Suprapubic skin (tissue), 4 donors: ENCODE measurements around the gene KRTAP5-11. TPM values are rescaled to one million over a fixed set of nuclear protein-coding genes. Genes with fewer than 3 reads are reported as not detected.
"Not testable (repeated sequence)": the region's sequence is repeated elsewhere in the genome, so short reads cannot be mapped to it uniquely, and the experiment has no call there.

Source experiments
- DNase-seq, 2 donors: peaks; one replicate each; pipeline ENCODE4 v3.0.0-alpha.2; 2019; ENCODE audit warnings: low spot score in 2 of 2
- H3K27ac ChIP-seq: fragments of 200-600 bp; sonication (generic); one replicate; pipeline ENCODE4 v1.5.1; 2019
- H3K27me3 ChIP-seq: fragments of 200-600 bp; sonication (generic); one replicate; pipeline ENCODE4 v1.5.1; 2019
- H3K36me3 ChIP-seq: fragments of 200-600 bp; sonication (generic); one replicate; pipeline ENCODE4 v1.5.1; 2019
- H3K4me1 ChIP-seq: fragments of 200-600 bp; sonication (generic); one replicate; pipeline ENCODE4 v1.5.1; 2019
- H3K4me3 ChIP-seq: fragments of 200-600 bp; sonication (generic); one replicate; pipeline ENCODE4 v1.5.1; 2019; ENCODE audit warnings: mild to moderate bottlenecking
- H3K9me3 ChIP-seq: fragments of 200-600 bp; sonication (generic); one replicate; pipeline ENCODE4 v1.5.1; 2019
- EP300 ChIP-seq: sonication (generic); formaldehyde crosslinking; IDR thresholded peaks from one replicate; pipeline ENCODE4 v1.6.1; 2017; ENCODE audit warnings: antibody characterized with exemption
- POLR2A ChIP-seq, 2 donors: fragments of 450-650 bp; IDR thresholded peaks; one replicate each; pipeline ENCODE4 v1.6.1; 2017; ENCODE audit warnings: antibody characterized with exemption in 2 of 2, mild to moderate bottlenecking in 2 of 2, moderate library complexity in 2 of 2
- POLR2AphosphoS5 ChIP-seq, 3 donors: sonication (generic); formaldehyde crosslinking; IDR thresholded peaks; one replicate each; pipeline ENCODE4 v1.6.1; 2017; ENCODE audit warnings: antibody characterized with exemption in 3 of 3
- WGBS: methylation state at CpG from one replicate; pipeline ENCODE4 v1.1.5; 2018; 5-methylcytosine and 5-hydroxymethylcytosine counted together
- total RNA-seq, 4 donors: library from RNA; depleted of rRNA; stranded (reverse); fragments of >200 nt; gene quantifications; one replicate each; pipeline ENCODE4 v1.1.0, GENCODE V29; 2016
- TF ChIP-seq, protein P1 (sequence below), 2 donors: fragments of 200-600 bp in 1 of 2; fragments of 450-650 bp in 1 of 2; sonication (generic) in 1 of 2; IDR thresholded peaks; one replicate each; pipeline ENCODE4 v1.5.1; 2016 to 2019; ENCODE audit warnings: antibody characterized with exemption in 2 of 2, mild to moderate bottlenecking in 1 of 2, moderate library complexity in 1 of 2

KRTAP5-11 gene
- total RNA-seq, 4 donors from 2014 or later: 0.68 to 7.3 (median 1.7) TPM; not detected in 1

GRCh38 chr11:71574418-71574817, 8.3 kb downstream of the KRTAP5-11 start:
- DNase-seq: no peak
- Histone ChIP-seq H3K9me3 (no peaks in the 10 kb centered on the region), H3K4me1 (no peaks in the 10 kb centered on the region), H3K27ac (no peak overlapping the region), H3K36me3 (no peaks in the 10 kb centered on the region), H3K4me3 (no peak overlapping the region), H3K27me3 (peaks cover 12% of the 10 kb centered on the region)
- TF ChIP-seq EP300: no peak
- no peak for TF ChIP-seq POLR2A (IDR thresholded peaks at IDR 0.05)
- TF ChIP-seq POLR2AphosphoS5 (IDR thresholded peaks at IDR 0.05): no peak
- WGBS: 89% methylated on average over 5 of the region's 5 CpGs

GRCh38 chr11:71572811-71573210, 9.9 kb downstream of the KRTAP5-11 start:
- no peak overlapping the region for H3K4me3 ChIP-seq
- no peak overlapping the region for H3K27ac ChIP-seq
- no peak for DNase-seq
- H3K4me1 ChIP-seq: peaks cover 5% of the 10 kb centered on the region
- no peaks in the 10 kb centered on the region for H3K36me3 ChIP-seq
- 77% methylated on average over 10 of the region's 11 CpGs for WGBS
- H3K9me3 ChIP-seq: no peaks in the 10 kb centered on the region
- peaks cover 6% of the 10 kb centered on the region for H3K27me3 ChIP-seq
- TF ChIP-seq, protein P1, sequence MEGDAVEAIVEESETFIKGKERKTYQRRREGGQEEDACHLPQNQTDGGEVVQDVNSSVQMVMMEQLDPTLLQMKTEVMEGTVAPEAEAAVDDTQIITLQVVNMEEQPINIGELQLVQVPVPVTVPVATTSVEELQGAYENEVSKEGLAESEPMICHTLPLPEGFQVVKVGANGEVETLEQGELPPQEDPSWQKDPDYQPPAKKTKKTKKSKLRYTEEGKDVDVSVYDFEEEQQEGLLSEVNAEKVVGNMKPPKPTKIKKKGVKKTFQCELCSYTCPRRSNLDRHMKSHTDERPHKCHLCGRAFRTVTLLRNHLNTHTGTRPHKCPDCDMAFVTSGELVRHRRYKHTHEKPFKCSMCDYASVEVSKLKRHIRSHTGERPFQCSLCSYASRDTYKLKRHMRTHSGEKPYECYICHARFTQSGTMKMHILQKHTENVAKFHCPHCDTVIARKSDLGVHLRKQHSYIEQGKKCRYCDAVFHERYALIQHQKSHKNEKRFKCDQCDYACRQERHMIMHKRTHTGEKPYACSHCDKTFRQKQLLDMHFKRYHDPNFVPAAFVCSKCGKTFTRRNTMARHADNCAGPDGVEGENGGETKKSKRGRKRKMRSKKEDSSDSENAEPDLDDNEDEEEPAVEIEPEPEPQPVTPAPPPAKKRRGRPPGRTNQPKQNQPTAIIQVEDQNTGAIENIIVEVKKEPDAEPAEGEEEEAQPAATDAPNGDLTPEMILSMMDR (IDR thresholded peaks at IDR 0.05): no peak
- TF ChIP-seq POLR2A (IDR thresholded peaks at IDR 0.05) (no peak), EP300 (no peak), POLR2AphosphoS5 (IDR thresholded peaks at IDR 0.05) (no peak)

DNA sequence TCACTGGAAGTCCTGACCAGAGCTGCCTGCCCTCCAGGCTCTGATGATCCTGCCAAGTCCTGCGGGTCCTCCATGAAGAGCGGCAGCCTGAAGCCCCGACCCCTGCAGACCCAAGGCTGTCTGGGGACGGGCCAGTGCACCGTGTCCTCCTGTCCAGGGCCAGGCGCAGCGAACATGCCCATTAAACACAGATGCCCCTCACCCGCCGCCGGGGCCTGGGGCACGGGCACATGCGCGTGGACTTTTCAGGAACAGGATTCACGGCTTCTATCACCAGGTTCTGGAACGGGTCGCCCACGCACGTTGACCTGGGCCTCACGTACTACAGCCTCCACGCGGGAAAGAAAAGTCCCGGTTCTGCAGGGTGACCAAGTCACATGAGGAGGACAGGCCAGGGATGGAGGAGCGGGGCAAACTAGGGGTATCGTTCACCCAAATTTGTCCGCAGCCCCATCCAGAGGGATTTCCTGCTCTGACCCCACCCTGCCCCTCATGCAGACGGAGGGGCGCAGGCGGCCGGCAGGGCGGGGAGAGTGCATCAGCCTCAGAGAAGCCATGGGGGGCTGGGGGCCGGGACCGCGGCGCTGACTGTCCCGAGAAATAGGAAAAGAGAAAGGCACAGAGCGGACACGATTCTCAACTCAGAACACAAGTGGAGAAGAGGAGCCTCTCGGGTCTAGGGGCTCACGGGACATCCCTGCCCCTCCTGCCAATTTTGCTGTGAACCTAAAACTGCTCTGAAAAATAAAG, 11.4 kb downstream of the KRTAP5-11 start:
- WGBS: 84% methylated on average over 27 of the region's 39 CpGs
- not testable (repeated sequence) for H3K27me3 ChIP-seq, H3K27ac ChIP-seq, H3K4me1 ChIP-seq, H3K9me3 ChIP-seq, DNase-seq, H3K4me3 ChIP-seq, H3K36me3 ChIP-seq

GRCh38 chr11:71568704-71569349, 13.8 kb downstream of the KRTAP5-11 start:
- WGBS: 60% methylated on average over 4 of the region's 8 CpGs

GRCh38 chr11:71567633-71568032, 15.0 kb downstream of the KRTAP5-11 start:
- not testable (repeated sequence) for H3K27ac ChIP-seq, H3K9me3 ChIP-seq, H3K4me3 ChIP-seq, DNase-seq, H3K36me3 ChIP-seq
- WGBS: 71% methylated on average over 8 of the region's 8 CpGs
- H3K4me1 ChIP-seq: peaks cover 11% of the 10 kb centered on the region
- H3K27me3 ChIP-seq: peaks cover 21% of the 10 kb centered on the region

More at GRCh38 chr11:71568704-71569349, 13.8 kb downstream of the KRTAP5-11 start:
- H3K27ac ChIP-seq: no peak overlapping the region
- peaks cover 11% of the 10 kb centered on the region for H3K4me1 ChIP-seq
- no peak overlapping the region for H3K4me3 ChIP-seq
- H3K36me3 ChIP-seq: no peaks in the 10 kb centered on the region
- no peaks in the 10 kb centered on the region for H3K9me3 ChIP-seq
- TF ChIP-seq EP300: no peak
- TF ChIP-seq, protein P1 (IDR thresholded peaks at IDR 0.05): no peak
- TF ChIP-seq POLR2A (IDR thresholded peaks at IDR 0.05): no peak
- no peak for TF ChIP-seq POLR2AphosphoS5 (IDR thresholded peaks at IDR 0.05)
- peaks cover 10% of the 10 kb centered on the region for H3K27me3 ChIP-seq
- DNase-seq: no peak

DNA sequence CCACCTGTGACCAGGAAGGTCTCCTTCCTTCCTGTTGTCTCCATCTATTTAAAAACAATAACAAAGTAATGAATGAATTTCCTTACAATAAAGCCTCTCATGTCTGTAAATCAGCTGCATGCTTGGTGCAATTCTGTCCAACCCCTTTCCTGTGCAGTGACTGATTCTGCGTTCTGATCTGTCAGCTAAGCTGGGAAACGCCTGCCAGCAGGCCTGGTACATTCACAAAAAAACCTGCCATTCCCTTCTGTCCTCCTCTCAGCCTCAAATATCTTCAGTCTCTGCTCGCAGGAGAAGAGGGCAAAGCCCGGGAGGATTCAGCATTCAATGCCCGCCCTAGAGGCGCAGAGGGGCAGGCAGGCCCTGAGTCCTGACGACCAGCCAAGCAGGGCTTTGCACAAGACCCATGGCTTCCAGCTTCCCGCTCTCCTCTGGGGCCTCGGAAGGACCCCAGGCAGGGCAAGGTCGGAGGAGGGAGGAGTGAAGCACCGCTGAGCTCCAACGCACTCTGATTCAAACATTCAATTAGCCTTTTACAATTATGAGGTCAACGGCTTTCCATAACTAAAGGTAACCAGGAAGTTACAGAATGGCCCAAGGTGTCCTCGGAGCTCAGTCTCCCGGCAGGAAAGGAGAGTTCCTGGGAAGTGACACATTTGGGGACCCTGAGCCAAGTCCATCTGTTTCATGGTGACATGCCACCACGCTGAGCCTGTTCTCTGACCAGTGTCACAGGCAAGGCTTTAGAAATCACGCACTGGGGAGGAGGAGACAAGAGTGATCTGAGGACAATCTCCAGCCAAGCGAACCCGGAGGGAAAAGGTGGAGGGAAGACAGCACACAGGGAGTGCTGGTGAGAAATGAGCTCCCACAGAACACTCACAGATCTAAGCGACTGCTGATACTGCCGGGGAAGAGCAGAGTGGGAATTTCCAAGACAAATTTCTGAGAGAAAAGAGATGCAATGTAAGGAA, 15.8 kb downstream of the KRTAP5-11 start:
- H3K27ac ChIP-seq, H3K9me3 ChIP-seq, H3K36me3 ChIP-seq, H3K4me3 ChIP-seq, DNase-seq: not testable (repeated sequence)
- peaks cover 11% of the 10 kb centered on the region for H3K4me1 ChIP-seq
- 63% methylated on average over 15 of the region's 21 CpGs for WGBS
- peaks cover 21% of the 10 kb centered on the region for H3K27me3 ChIP-seq
